GM18517 (cell line): ENCODE results near the gene ITCH.
A peak's percentile ranks its signal among the peaks of the same experiment; 100 is the strongest.
"Not testable (repeated sequence)": the region's sequence is repeated elsewhere in the genome, so short reads cannot be mapped to it uniquely, and the experiment has no call there.

ENCODE experiments used
- ATAC-seq: cut with Tn5 transposase; IDR thresholded peaks from one replicate; pipeline ENCODE4 v1.9.1; 2021; ENCODE audit warnings: mild to moderate bottlenecking, moderate library complexity; ENCODE audit not compliant: unreplicated experiment

Gene ITCH

GRCh38 chr20:34377072-34377847 lies 14.2 kb downstream of the ITCH start:
- ATAC-seq, result peak; percentile 75

GRCh38 chr20:34382174-34382573 lies 19.1 kb downstream of the ITCH start:
- no peak for ATAC-seq

GRCh38 chr20:34382877-34383455 lies 19.9 kb downstream of the ITCH start:
- not testable (repeated sequence) for ATAC-seq

GRCh38 chr20:34385464-34385863 lies 22.4 kb downstream of the ITCH start:
- no peak for ATAC-seq

- ATAC-seq, result no peak
Observed at GRCh38 chr20:34388000-34388399, 24.9 kb downstream of the ITCH start.

- ATAC-seq, result no peak
Observed at GRCh38 chr20:34388678-34389077, 25.6 kb downstream of the ITCH start.

GRCh38 chr20:34389206-34389953 lies 26.3 kb downstream of the ITCH start:
- ATAC-seq, result no peak

- no peak for ATAC-seq
Observed at GRCh38 chr20:34389954-34390555, 27.0 kb downstream of the ITCH start.

- ATAC-seq, result no peak
Observed at GRCh38 chr20:34396408-34396807, 33.3 kb downstream of the ITCH start.

GRCh38 chr20:34397096-34397495 lies 34.0 kb downstream of the ITCH start:
- no peak for ATAC-seq

GRCh38 chr20:34400776-34401175 lies 37.7 kb downstream of the ITCH start:
- not testable (repeated sequence) for ATAC-seq

GRCh38 chr20:34401741-34402455 lies 38.8 kb downstream of the ITCH start:
- ATAC-seq, result no peak

- ATAC-seq, result no peak
Observed at GRCh38 chr20:34402461-34402860, 39.4 kb downstream of the ITCH start.

- no peak for ATAC-seq
Observed at GRCh38 chr20:34403063-34403827, 40.2 kb downstream of the ITCH start.

GRCh38 chr20:34403908-34404307 lies 40.8 kb downstream of the ITCH start:
- ATAC-seq, result no peak

GRCh38 chr20:34404803-34405202 lies 41.7 kb downstream of the ITCH start:
- ATAC-seq, result no peak

- ATAC-seq, result not testable (repeated sequence)
Observed at GRCh38 chr20:34405247-34405651, 42.2 kb downstream of the ITCH start.

- not testable (repeated sequence) for ATAC-seq
Observed at GRCh38 chr20:34405942-34406341, 42.9 kb downstream of the ITCH start.

- no peak for ATAC-seq
Observed at GRCh38 chr20:34407962-34408474, 44.9 kb downstream of the ITCH start.

- ATAC-seq, result no peak
Observed at GRCh38 chr20:34410336-34410735, 47.3 kb downstream of the ITCH start.
